NCI-H2227 (cell line): Measurements from ENCODE around the gene SNX30.

Experiments
- DNase-seq: peaks from one replicate; lab custom pipeline; 2025; ENCODE audit not compliant: unreplicated experiment; lab: John Stamatoyannopoulos, UW

SNX30 gene

DNA sequence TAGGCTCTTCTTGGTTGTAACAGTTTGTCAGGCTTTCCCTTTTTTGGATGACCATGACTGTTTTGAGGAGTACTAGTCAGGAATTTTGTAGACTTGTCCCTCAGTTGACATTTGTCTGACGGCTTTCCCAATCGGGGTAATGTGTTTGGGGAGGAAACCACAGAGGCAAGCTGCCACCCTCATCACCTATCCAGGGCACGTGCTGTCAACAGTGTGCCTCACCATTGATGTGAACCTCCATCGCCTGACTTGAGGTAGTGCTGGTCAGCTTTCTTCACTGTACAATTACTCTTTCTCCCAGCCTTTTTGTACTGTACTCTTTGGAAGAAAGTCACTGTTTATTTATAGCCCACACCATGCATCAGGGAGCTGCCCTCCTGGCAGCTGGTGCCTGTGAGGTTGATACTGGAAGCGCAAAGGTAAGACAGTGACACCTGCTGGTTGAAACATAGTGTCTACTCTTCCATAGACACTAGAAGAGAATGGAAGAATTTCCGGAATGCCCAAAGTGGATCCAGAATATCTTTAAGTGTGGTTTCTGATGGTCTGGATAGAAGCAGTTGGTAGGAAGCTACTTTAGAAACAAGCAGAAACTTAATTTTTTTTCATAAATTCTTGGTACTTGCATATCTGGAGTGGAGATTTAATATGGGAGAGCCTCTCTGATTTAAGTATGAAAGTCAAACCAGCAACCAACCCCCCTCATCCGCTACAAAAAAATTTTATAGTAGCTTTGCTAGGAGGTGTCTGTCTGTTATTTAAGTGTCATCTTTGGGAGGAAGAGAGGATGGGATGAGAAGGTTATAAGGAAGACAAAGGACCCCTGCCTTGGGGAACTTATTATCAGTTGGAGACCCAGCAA is 69.3 kb downstream of the SNX30 start:
- peak; percentile 73 for DNase-seq

DNA sequence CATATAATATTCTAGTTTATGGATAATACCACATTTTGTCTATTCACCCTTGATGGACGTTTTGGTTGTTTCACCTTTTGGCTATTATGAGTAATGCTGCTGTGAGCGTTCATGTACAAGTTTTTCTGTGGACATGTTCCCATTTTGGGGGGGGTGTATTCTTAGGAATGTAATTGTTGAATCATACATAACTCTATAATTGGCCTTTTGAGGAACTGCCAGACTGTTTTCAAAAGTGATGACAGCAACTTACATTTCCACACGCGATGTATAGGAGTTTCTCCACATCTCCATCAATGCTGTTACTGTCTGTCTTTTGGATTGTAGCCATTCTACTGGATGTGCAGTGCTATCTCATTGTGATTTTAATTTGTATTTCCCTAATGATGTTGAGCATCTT is 70.3 kb downstream of the SNX30 start:
- no peak for DNase-seq

DNA sequence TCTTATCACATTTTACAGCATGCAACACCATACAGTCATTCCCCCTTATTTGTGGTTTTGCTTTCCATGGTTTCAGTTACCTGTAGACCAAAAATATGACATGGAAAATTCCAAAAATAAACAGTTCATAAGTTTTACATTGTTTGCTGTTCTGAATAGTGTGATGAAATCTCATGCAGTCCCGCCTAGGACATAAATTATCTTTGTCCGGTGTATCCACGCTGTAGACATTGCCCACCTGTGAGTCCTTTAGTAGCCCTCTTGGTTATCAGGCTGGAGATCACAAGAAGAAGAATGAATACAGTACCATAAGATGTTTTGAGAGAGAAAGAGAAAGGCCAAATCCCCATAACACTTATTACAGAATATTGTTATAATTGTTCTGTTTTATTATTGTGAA is 72.1 kb downstream of the SNX30 start:
- no peak for DNase-seq

DNA sequence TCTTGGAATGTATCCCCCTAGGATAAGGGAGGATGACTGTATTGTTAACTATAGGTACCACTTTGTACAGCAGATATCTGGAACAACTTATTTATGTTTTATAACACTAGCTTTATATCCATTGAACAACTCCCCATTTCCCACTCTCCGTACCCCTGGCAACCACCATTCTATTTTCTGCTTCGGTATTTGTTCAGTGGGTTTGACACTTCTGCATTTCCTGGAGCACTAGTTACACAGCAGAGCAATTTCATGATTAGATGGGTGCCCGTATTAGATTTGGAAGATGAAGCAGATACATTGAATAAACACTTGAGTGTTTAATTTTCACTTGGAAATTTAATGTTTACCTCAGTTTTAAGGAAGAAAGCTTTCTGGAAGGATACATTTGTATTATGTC is 72.7 kb downstream of the SNX30 start:
- no peak for DNase-seq

DNA sequence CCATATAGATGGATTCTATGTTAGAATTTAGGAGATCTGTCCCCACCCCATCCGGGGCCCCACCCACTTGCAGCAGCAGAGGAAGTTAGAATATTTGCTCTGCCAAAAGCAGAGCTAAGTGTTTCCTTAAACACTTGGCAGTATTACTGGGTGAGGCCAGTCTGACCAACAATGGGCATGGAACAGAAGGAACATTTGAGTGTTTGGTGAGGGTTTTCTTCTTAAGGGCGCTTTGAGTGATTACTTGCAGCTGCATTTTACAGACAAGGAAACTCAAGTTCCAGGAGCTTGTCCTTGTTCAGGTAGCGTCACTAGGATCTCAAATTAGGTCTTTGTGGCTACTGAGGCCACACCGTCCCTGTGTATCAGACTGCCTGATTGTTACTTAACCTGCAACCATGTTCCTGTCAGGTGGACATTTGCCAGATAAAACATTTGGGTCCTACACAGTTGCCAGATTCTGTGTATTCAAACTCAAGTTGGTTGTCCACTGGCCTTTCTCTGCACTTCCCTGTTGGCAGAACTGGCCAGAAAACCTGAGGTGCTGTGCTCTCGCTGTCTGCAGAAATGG is 80.8 kb downstream of the SNX30 start:
- no peak for DNase-seq

DNA sequence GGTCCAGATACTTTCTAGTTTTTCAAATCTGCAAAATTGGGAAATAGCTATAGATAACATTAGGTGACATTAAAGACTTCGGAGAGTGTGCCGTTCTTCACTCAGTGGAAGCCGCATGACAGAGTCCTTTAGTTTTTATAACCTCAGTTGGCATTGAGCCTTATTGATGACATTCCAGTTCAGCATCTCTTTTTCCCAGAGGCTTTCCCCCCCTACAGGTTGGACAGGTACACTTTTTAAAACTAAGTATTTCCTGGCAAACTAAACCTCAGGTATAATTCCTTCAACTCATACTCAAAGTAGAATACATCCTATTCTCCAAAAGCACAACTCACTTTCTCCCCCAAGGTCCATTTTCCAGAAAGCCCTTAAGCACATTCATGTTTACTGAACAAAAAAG is 81.4 kb downstream of the SNX30 start:
- no peak for DNase-seq

DNA sequence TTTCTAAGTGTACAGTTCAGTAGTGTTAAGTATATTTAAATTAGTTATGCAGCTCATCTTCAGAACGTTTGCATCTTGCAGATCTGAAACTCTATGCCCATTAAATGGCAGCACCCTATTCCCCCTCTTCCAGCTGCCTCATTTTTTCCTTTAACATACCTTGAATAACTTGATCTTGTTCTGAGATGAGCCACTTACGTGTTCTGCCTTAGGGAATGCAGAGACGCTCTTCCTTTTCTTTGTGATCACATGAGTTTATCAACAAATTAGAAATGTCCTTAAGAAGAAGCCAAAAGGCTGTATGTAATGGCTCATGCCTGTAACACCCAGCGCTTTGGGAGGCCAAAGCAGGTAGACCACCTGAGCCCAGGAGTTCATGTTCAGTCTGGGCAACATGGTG is 82.5 kb downstream of the SNX30 start:
- no peak for DNase-seq

DNA sequence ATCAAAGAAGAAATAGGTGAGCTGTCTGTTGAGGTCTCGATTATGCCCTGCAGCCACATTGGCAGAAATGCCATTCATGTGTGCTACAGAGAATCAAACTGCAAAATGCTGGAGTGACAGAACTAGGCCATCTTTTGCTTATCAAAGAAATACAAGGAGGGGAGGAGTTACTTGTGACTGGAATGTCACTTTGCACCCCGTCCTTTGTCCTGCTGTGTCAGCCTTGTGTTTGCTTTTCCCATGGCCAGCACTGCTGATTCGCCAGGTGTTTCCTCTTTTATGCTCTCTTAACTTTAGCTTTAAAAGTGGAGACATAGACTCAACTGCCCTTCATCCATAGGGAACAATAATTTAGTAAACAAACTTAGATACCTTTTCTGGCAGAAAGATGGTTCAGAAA is 85.8 kb downstream of the SNX30 start:
- no peak for DNase-seq

DNA sequence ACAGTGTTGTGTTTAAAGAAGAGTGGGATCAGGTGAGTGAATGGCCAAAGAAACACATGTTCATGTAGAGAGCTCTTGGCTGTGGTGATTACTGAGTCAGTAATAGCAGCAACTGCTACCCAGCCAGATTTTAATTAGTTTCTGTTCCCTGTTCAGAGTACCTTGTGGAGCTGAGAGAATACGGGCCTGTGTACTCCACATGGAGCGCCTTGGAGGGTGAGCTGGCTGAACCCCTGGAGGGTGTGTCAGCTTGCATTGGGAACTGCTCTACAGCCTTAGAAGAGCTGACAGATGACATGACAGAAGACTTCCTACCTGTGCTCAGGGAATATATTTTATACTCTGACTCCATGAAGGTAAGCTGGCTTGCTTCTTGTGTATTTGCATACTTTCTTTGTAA is 87.8 kb downstream of the SNX30 start:
- DNase-seq, result no peak

DNA sequence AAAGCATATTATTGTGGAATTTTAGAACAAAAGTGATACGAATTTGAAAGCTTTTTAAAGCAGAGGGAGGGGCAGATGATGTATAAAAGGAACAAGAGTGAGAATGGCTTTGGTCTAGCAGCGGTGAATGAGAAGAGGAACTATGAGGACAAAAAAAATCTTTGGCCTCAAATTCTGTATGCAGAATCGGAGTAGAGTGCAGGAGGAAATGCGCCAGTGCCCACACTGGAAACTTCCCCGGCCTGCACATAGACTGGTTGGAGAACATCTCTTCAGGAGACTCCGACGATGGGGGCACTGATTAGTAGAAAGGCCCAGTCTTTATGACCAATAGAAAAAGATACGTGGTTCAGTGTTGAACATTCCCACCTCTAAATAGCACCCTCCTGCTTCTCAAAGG is 88.8 kb downstream of the SNX30 start:
- DNase-seq, result no peak

DNA sequence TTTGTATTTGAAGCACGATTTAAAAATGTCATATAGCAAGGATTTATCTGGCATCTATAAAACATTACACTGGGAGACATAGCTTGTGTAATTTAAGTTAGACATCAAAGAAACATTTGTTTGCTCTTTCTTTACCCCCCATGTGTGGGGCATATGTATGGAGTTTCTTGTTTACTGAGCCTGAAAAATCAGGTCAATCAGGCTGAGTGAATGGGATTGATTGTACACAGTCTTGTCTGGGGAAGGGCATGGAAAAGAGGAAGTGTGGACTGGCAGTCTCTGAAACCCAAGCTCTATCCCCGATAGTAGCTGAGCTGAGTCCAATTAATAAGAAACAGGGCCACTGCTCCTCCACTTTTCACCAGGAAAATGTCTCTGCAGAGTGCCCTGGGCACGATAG is 90.7 kb downstream of the SNX30 start:
- no peak for DNase-seq

DNA sequence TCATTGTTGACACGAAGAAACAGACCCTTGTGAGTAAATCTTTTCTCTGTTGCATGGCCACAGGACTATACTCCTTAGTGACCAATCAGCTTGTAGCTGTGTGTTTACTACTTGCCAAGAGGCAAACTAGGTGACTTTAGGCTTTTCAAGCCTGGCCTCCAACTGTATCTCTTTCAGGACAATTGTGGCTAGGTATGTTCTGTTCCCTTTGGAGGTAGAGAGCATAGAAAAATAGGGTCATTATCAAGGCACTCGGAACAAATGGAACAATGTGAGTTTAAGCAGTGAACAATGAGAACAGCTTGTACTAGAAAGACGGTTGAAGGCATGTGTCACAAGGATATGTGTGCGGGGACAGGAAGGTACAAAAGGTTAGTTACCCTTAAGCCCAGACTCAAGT is 92.0 kb downstream of the SNX30 start:
- DNase-seq, result no peak

DNA sequence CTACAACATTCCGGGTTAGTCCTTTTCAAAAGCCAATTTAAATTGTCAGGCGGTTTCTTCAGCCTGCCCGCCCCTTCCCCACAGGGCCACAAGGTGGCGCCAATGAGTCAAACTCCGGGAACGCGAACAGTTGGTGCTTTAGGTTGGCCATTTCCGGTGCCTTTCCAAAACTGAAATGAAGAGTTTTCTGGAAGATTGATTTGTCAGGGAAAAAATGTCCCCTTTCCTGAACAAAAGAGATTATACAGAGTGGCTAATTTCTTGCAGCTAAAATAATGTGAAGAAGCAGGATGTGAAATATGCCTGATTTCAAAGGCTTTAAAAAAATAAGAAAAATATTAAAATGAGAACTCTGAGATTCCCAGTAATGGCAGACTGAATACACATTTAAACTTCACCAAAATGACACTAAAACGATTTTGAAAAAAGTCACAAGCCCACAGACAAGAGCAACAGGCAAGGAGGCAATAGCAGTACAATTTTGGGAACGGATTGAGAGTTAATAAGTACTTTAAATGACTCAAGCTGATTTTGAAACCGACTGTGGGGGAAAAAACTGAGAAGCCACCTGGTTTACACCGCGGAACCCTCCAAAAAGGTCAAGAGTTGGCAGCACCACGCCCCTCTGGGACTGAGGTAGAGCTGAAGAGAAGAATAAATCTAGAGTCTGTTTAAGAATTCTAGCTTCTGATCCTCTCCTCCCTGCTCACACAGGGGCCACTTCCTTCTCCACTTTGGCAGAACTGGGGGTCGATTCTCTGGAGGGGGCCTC is 94.4 kb downstream of the SNX30 start:
- DNase-seq, result peak; percentile 43

DNA sequence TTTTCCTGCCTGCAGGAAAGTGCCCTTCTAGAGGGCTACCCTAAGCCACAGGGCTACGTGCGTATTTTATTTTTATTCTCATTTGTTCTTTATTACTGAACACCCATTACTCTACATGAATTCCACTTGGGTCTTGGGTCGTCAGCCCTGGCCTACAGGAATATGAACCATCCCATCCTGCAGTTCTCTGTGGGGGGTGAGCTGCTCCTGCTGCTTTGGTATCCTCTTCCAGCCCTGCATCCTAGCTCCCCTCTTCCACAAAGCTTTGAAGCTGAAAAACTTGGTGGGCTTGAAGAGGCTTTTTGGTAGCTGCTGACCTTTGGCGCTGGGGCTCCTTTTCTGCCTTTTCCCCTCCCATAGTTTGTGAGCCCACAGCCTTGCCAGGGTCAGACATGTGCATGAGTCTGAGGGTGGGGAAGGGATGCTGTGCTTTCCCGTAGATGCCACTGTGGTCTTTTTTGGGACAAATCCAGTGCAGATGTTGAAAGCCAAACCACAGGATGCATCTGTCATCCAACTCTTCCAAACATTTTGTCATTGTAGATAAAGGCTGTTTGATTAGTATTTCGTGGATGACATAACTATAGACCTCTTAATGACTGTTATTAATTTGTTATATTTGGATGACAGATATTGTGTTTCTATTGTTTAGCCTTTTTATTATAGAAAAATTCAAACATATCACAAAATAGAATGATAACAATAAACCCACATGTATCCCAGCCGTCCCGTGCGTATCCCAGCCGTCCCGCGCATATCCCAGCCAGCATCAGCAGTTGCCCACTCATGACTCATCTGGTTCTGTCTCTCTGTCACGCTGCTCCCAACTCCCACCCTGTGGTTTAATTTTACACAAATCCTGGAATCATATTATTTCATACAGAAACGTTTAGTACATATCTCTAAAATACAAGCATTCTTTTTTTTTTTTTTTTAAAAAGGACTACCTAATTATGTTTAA is 96.2 kb downstream of the SNX30 start:
- no peak for DNase-seq

DNA sequence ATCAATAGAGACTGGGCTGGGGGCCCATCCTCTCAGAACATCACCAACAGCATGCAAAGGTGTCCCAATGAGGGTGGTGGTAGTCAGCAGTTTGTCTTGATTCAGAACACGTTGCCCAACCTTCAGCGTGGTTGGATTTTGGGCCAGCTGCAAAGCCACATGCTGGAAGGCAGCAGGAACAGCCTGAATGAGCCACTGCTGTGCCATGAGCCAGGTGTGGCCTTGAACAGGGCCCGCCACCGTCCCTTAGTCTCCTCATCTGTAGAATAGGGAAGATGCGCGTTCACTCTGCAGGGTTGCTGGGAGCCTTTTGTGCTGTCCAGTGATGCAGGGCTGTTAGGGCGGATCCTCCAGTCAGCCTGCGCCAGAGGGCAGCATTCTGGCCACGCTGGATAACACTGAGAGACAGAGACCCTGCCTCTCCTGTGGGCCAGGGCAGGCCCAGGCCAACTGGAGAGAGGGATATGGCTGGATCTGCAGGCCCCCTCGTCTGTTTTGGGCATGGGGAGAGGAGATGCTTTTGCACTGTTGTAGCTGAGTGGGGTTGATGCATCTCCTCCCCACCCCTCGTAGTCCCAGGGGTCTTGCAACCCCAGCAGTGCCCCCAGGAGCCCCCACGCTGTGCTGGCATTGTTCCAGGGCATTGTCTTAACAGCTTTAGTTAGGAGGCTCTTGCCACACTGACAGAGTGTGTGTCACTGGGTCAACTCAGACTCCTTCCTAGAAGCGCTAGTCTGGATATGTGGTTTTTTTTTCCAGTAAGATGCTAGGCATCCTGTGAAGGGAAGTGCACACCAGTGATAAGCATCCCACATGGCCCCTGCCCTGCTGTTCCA is 98.0 kb downstream of the SNX30 start:
- DNase-seq, result no peak

DNA sequence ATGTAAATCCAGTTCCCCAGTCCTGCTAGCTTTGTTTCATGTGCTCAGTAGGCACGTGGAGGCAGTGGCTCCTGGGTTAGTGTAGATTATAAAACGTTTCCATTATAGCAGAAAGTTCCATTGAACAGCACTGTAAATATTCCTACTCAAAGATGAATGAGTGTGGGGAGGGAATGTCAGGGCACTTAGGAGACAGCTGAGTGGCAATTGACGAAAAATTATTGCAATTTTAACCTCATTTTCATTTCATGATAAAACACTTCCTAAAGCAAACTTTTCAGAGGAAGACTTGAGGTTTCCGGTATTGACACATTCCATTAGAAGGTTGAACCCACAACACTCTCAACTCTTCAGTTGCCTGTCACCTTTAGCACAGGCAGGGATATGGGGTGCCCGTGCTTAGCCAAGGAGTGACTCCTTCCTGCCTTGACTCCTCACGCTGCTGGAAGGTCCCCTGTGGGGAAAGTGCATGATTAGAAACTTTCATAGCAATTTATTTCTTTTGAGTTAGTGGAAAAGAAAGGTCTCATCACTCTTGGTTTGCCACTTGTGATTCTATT is 98.9 kb downstream of the SNX30 start:
- DNase-seq, result no peak

DNA sequence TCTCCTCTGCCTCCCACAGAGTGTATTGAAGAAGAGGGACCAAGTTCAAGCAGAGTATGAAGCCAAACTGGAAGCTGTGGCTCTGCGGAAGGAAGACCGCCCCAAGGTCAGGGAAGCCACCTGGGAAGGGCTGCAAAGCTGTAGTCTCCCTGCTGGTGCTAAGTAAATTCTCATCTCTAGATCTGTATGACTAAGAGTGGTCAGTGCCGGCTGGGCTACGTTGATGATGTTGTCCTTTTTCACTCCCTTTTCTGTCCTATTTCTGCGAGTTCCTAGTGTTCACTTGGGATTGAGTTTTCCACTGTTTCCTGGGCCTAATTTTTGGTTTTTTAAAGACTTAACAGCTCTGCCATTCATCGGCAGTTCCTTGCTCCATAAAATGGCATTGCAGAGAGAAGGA is 100.3 kb downstream of the SNX30 start:
- DNase-seq, result no peak

DNA sequence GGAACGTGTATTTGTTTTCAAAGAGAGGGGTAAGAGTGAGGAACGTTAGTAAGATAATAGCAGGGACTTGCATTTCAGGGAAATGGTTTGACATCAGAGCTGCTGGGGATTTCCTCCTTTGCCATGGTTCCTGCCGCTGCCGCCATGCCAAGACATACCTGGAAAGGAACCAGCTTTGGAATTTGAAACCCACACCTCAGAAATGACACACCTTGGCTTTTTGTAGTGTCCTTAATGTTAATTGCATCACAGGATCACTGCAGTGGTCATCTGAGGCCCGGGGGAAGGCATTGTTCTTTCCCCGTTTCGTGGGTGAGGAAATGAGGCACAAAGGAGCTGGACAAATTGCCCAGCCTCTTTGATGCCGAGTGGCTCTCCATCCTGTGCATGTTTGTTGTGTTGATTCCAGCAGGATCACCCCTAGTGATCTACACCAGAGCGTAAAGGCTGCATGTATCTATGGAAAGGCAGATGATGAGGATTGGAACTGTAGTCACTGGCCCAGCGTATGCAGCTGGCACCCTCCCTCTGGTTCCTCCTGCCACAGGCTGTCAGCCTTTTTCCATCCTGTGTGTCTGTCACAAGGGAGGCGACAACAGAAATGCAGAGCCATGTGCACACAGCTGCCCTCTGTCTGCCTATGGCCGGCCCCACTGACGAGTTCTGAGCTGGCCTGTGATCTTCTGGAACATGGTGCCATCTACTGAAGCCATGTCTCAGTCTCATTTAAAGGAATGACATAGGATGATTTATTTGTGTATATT is 102.4 kb downstream of the SNX30 start:
- DNase-seq, result no peak
